GM19468 (cell line): ENCODE measurements around the gene KCNMA1.

ENCODE experiments used
- ATAC-seq: cut with Tn5 transposase; IDR thresholded peaks from one replicate; pipeline ENCODE4 v1.9.1; 2021; ENCODE audit warnings: mild to moderate bottlenecking, moderate library complexity, moderate number of reproducible peaks; ENCODE audit not compliant: unreplicated experiment; ENCODE audit errors: extremely low read depth

Gene KCNMA1

DNA sequence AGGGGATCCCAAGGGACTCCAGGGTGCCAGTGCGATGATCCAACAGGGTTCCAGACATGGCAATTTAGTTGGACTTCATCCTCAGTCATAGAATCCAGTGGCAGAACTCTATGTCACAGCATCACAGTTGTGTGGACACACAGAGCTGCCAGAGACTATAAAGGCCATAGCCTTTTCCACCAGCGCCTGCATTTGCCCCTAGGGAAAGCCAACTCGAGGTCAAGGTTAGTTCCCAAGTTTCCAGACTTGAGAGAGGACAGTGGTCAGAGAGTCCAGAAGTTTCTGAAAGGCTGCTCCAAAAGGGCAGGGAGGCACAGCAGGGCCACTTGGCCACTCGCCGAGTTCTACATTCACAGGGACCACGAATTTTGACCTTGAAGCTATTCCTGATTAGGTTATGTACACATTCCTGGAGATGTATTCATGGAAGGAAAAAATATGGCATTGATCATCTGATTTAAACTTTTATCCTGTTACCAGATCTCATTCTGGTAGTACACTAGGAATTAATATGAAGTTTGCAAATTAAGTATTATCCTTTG, 170.1 kb downstream of the KCNMA1 start:
- ATAC-seq = no peak

DNA sequence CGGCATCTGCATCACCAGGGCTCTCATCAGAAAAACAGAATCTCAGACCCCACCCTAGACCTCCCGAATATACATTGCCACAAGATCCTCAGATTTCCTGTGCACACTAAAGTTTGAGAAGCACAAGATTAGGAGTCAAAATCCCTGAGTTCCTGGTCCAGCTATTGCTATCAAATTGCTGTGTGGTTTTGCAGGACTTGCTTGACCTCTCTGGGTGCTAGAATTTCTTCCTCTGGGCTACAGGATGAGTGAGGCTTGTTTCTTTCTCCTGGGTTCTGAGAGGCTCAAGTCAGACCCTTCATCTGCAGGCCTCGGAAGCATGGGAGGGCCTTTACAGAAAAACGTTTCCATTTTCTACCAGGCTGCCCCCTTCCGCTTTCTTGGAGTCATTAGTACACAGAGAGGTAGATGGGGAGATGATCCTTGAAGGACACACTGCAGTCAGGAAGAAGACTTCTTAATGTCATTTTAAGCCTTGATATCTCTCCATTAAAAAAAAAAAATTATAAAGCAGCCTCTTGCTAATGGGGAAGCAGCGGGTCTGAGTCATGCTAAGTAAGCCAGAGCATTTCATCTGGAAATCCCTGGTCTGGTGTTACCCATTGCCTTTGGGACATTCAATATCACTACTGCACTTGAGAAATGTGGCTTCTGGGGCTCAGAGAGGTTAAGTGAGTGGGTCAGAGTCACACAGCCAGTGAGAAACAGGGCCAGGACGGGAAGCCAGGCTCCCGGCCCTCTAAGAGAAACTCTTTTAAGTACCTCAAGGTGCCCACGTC, 173.5 kb downstream of the KCNMA1 start:
- ATAC-seq = no peak

DNA sequence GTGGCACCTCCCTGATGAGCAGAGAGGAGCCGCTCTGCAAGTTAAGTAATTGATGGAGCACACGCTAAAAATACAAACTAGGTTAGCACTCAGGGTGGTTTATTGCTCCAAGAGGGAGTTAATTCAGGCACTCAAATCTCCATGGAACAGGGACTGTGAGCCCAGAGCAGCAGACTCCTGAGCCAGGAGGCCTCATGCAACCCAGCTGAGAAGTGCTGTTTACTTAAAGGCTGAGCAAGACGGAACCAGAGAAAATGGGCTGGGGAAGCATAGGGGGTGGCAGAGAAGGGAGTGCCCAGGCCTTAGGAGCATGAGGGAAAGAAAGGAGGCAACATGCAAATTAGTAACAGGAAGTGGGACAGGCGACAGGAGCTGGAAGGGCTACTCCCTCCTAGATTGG, 174.1 kb downstream of the KCNMA1 start:
- ATAC-seq = no peak

- no peak for ATAC-seq
Measured at GRCh38 chr10:77461636-77462296, 175.8 kb downstream of the KCNMA1 start.

DNA sequence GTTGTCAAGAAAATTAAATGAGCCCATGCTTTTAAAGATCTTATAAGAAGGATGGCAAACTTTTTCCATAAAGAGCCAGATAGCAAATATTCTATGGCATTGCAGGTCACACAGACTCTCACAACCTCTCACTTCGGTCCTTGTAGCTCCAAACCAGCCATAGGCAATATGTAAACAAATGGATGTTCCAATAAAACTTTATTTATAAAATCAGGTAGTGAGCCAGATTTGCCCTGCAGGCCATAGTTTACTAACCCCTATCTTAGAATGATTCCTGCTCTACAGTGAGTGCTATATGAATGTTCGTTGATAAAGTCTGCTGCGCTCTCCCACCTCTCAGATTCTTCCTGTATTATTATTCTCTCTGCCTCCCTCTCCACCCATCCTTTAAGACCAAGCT, 177.7 kb downstream of the KCNMA1 start:
- ATAC-seq = no peak

GRCh38 chr10:77458986-77459590, 178.5 kb downstream of the KCNMA1 start:
- ATAC-seq = no peak

GRCh38 chr10:77457721-77458120, 179.9 kb downstream of the KCNMA1 start:
- ATAC-seq = no peak

- ATAC-seq = no peak
Measured at GRCh38 chr10:77457266-77457665, 180.3 kb downstream of the KCNMA1 start.

DNA sequence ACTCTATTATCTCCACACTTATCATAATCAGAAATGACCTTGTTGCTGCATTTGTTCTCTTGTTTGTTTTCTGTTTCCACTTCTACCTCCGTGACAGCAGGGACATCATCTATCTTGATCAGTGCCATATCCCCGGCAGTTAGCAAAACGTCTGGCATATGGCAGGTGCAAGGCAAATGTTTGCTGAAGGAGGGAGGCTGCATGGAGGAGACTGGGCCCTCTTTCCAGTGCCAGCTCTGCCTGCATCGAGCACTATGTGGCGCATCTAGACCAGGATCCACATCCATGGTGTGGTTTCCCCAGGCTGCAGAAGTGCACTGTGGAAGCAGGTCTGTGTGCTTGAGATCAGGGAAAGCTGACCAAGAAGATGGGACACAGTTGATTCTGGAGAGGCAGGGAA, 181.2 kb downstream of the KCNMA1 start:
- ATAC-seq = no peak

GRCh38 chr10:77455561-77455960, 182.0 kb downstream of the KCNMA1 start:
- ATAC-seq = no peak

DNA sequence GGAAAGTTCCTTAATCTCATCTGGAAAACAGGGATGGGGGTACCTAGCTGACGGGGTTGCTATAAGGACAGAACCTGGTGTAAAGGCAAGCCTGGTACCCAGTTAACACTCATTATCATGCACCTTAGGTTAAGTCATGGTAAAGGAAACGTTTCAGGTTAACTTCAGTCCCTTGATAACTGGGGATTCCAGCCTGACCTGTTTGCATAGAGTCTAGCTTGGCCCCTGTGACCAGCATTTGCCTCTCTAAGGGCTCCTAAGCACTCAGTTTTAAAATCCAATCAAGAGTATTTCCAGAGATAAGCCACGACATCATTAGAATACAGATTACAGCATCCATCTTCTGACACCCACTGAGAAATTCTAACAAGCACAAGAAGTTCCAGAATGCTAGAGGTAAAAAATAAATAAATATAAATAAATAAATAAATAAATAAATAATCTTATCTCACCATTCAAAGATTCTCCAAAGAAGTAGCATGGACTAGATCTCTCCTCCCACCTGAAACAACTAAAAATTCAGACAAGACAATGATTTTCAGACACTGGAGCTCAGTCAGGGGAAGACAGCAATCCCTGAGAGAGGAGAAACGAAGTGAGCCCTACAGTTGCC, 184.6 kb downstream of the KCNMA1 start:
- no peak for ATAC-seq

GRCh38 chr10:77451886-77452285, 185.7 kb downstream of the KCNMA1 start:
- ATAC-seq = no peak

DNA sequence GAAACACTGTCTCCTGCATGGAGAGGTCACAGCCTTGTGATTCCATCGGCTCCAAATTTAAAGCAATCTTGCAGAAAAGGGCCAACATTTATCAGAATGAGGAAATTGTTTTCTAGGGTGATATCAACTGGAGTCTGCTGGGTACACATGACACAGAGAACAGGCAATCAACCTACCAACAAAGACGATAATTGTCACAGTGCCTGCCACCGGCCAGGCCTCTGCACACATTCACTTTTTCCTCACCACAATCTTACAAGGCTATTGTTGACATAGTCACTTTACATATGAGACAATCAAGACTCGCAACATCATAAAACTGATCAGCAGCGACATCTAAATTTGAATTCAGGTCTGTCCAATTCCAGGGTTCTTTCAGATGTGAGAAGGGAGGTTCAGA, 189.4 kb downstream of the KCNMA1 start:
- ATAC-seq = no peak

DNA sequence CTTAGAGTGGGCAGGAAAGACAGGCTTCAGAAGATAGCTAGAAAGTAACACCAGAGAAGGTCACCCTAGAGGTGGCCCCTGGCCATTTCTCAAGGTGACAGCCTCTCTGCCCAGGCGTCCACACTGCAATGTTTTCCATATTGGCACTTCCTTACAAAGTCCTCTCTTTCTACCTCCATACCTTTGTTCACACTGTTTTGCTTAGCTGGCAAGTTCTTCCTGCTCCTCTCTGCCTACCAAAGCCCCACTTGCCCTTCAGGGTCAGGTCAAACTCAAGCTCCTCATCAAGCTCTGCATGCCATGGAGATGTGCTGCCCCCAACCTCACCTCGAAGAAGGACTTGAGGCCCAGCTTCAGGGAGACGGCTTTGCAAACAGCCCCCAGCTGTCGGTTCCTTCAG, 190.9 kb downstream of the KCNMA1 start:
- no peak for ATAC-seq

DNA sequence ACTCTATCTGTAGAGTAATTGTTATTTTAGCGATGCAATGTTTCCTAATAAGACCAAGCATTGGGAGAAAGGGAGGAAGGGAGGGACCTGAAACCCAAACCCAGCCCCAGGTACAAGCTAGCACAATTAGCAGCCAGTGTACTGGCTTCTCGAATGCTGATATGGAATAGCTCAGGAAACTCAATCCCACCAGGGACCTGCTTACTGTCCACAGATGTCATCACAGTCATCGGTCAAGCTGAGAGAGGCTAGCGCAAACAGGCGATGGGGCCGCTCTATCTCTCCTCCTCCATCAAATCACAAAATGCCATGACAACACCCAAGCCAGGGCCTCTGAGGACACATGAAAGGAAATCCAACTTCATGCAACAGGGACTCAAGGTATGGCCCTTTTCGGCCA, 192.1 kb downstream of the KCNMA1 start:
- ATAC-seq = no peak

GRCh38 chr10:77444041-77444440, 193.6 kb downstream of the KCNMA1 start:
- ATAC-seq = no peak

- no peak for ATAC-seq
Measured at GRCh38 chr10:77442699-77443189, 194.9 kb downstream of the KCNMA1 start.

DNA sequence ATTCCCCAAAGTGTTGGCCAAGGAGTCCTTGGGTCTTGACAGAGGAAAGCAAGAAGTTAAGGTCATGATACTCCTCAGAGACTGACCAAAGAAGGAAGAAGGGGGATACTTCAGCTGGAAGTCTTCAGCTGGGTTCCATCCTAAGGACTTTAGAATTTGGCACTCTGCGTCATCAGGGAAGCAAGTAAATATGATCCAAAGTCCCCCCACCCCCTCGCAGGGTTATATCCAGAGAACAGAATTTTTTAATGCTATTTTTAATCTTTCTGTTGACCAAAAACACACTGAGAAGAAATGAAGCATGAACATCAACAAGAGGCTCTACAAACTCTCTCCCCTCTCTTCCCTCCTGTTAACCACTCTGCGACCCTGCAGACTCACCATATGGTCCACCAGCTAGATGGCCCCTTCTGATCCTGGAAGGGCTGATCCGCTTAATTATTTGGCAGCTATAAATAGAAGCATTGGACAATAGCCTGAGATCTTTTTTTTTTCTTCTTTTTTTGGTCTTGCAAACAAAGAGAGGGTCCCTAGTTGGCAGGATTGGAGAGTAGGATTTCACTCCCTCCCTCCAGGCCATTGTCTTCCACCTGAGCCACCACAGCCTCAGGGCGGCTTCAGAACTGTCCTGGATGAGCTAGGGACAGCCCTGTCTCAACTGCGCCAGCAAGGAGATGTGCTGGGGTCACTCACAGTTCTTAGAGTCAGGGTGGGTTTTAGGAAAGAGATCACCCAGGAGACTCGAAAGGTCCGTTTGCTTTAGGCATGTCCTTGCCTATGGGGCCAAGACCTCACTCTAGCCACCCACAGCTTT, 196.0 kb downstream of the KCNMA1 start:
- no peak for ATAC-seq

DNA sequence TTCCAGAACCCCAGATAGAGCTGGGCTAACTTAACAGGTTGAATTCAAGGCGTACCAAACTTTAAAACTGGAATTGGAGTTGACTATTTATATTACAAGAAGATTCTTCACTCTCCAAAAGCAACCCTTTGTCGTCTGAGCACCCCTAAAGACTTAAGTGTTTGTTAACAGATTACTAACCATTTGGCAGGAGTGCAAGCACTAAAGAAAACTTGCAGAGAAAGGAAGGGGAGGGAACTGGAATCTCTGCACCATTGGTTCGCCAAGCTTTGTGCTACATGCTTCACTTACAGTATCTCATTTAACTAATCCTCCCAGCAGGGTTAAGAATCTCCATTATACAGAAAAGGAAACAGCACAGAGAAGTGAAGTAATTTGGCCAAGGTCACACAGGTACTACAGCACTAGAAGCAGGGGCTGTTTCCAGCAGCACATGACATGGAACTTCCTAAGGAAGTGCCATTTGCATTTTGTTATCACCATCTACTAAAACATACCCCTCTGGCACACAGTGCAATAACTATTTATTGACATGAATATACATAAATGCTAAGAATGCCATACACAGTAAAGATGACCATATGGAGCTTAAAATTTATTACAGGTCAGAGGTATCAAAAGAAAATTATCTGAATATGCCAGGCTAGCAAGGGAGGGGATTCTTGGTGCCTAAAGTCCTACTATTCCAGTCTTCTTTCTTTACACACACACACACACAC, 201.2 kb downstream of the KCNMA1 start:
- ATAC-seq = no peak
